Measurements from ENCODE around the gene CLRN3. TPM values are rescaled to one million over a fixed set of nuclear protein-coding genes. Genes with fewer than 3 reads are reported as not detected.

The CLRN3 gene
- total RNA-seq, 2 experiments from 2014 or later = not detected

DNA sequence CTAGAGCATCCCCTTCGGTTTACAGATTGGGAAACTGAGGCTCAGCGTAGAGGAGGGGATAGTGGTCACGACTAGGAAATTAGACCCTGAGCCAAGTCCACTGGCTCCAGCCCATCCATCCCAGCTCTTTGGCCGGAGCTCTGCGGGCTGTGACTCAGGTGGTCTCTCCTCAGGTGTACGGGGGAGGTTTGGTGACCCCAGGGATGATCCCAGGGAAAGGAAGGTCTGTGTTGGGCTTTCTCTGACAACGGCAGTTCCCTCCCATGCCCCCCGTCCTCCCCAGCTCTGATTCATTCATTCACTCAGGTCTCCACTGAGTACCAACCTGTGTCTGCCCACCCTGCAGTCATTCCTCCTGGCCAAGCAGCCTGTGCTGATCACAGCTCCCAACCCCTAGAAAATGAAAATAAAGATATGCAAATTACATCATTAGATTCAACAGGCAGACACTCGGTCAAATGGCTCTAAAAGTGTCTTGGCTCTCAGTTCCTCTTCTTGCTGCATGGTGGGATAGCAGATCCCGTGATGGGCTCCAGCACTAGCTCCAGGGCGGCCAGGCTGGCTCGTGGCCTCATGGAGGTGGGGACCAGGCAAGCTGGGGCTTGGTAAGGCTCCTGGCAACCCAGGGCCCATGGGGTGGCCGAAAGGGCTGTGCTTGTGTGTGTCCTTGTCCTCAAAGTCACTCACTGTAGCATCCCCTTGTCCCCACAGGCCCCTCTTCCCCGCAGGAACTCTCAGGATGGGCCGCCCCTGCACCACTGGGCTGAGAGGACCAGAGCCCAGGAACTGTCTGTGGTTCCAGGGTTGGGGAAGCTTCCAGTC is 37.8 kb downstream of the CLRN3 start:
- ChIA-PET POLR2A (no interaction called here), CTCF (interaction anchor here (1.0 to 2.5 kb wide), 4 partner anchors 15 to 139 kb away, joined by 3 to 10 read pairs (median 3); no protein-coding TSS in a partner anchor)

DNA sequence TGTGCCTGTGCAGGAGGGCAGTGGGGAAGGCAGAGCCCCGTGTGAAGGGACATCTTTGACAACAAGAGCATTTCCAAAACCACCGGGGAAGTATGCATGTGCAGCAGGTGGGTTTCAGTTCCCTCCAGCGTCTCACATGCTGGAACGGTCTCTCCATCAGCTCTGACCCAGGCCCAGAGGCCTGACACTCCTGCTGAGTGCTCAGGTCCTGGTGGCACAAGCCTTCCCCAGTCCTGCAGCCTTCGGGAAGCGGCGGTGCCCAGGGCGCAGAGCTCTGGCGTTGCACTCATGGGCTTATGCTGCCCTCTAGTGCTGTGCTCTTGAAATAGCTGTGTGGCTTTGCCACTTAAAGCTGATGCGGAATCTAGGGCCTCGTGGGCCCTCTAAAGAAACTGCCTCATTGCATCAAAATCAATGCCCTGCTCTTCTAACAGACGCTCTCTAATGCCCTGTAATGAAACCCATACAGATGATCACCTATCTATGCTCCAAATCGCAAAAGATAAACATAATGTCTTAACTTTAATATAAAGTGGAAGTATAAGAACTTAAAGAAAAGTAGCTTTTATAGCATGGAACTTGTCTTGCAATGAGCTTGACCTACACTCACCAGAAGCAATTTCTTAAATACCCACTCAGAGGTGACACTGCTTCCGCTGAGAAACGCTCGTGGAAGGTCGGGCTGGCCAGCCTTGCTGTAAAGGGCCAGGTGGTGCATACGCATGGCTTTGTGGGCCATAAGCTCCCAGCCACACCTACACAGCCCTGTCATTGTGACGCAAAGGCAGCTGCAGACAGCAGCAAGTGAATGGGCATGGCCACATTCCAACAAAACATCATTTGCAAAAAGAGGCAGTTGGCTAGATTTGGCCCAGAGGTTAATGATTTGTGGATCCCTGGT is 38.6 kb downstream of the CLRN3 start:
- ChIA-PET CTCF (interaction anchor here (1.0 to 2.5 kb wide), 4 partner anchors 14 to 138 kb away, joined by 3 to 10 read pairs (median 3); no protein-coding TSS in a partner anchor), POLR2A (no interaction called here)

DNA sequence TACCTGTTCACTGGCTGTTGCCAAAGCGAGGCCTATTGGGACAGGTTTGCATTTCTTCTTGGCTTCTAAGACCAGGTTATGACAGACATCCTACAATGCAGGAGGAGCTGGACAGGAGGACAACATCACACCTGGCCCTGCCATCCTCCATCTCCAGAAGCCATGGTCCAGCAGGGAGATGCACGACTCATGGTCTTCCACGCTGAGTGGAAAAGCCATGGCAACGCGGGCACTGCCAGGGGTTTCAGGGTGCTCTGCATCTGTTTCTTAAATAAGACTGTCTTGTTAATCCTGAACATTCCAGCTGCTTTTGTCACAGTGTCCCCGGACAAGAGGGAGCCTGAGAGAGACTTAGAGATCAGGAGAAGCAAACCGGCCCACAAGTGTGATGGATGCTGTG is 40.3 kb downstream of the CLRN3 start:
- ChIA-PET POLR2A (no interaction called here), CTCF (no interaction called here)

DNA sequence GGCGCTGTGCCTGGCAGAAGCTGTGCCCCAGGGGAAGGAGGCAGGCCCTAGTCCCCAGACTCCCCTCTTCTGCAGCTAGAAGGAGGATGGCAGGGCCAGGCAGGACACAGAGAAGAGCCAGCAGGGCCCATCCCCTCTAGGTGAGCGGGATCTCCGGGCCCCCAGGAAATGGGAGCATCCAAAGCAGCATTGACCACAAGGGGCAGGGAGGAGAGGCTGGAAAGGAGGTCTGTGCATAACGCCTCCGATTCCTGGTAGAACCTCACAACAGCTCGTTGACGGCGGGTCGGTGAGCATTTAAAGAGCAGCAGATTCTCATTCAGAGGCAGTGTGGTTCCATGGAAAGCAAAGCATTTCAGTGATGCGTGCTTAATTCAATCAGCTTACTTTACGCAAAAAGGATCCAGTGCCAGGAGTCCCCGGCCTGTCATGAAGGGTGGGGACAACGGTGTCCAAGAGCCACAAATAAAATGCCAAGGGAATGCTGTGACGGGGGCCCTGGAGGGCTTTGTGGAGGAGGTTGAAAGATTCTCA is 41.0 kb downstream of the CLRN3 start:
- ChIA-PET CTCF (no interaction called here), POLR2A (no interaction called here)

DNA sequence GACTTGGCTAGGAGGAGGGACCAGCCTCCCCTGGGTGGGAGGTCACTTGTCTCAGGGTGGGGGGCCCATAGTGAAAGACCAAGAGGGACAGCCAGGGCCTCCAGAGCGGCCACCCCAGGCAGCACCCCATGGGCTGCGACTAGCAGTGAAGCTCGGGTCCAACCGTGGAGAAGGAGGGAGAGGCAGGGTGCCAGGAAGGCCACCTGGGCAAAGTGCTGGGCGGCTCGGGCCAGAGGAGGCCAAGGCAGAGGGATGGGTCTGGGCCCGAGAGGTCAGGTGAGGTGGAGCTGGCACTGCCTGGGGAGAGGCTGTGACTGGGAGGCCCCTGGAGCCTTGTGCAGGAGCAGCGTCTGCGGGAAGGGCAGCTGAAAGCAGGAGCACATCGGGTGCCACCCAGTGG is 41.8 kb downstream of the CLRN3 start:
- POLR2A ChIA-PET = no interaction called here
- CTCF ChIA-PET = no interaction called here

DNA sequence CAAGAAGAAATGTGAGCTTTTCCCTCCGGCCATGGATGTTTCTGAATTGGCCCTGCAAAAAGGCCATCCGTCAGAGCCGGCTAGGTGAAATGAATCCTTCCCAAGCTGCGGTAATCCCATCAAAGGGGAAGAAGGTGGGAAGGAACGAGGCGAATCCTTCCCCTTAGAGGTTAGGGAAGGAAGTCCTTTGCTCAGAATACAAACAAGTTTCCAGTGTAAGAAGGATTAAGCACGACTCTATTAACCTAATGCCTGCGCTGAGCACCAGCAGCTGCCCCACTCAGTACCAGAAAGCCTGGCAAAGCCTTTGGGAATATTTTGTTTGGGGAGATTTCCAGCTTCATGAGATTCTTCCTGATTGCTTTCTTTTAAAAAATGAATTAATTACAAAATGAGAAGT is 42.8 kb downstream of the CLRN3 start:
- ChIA-PET POLR2A (interaction anchor here (0.7 kb wide), 1 partner anchor 27 kb away, joined by 5 read pairs; no protein-coding TSS in a partner anchor), CTCF (no interaction called here)

DNA sequence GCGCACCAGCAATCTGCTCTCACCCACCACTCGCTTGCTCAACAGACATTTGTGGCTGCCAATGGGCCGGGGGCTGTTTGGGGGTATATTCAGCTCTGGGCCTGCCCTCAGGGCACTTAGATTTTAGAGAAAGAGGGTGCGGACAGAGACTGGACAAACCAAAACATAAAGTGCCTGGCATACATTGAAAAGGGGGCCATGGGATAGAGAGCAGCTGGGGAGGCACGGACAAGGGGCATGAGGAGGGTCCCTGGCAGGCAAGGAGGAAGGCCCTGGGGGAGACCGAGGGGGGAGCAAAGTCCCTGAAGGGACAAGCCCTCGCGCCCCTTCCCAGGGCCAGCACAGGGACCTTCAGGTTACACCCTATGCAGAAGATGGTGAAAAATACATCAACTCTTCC is 43.5 kb downstream of the CLRN3 start:
- ChIA-PET POLR2A (no interaction called here), CTCF (no interaction called here)

DNA sequence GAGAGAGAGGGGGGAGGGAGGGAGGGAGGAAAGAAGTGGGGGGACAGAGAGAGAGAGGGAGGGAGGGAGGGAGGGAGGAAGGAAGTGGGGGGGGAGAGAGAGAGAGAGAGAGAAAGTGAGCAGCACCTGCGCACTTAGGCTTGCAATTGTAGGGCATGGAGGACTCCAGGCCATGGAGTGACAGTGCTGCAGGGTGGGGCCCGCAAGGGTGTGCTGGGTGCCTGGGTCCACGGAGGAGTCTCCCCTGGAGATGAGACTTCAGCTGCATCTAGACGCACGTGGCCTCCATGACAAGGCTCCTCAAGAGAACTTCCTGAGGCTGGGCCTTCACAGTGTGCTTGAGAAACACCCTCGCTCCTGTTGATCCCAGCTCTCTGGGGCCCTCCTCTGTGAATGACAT is 44.5 kb downstream of the CLRN3 start:
- POLR2A ChIA-PET = no interaction called here
- CTCF ChIA-PET = no interaction called here

DNA sequence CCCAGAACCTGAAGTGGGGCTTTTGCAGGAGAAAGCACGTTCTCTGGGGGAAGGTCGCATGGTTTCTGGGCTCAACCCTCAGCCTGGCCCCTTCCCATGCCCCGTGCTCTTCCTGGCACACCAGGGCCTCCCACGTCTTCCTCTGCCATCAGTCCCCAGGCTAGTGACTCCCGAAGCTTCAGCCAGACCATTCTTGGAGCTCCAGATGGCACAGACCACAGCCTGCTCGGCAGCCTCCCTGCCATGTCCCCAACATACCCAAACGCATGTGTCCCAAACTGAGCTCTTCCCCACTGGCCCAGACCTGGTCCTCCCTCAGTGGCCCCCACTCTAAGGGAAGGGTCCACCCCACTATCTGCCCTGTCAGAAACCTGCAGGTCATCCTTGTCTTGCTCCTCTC is 47.0 kb downstream of the CLRN3 start:
- POLR2A ChIA-PET = no interaction called here
- CTCF ChIA-PET = no interaction called here

DNA sequence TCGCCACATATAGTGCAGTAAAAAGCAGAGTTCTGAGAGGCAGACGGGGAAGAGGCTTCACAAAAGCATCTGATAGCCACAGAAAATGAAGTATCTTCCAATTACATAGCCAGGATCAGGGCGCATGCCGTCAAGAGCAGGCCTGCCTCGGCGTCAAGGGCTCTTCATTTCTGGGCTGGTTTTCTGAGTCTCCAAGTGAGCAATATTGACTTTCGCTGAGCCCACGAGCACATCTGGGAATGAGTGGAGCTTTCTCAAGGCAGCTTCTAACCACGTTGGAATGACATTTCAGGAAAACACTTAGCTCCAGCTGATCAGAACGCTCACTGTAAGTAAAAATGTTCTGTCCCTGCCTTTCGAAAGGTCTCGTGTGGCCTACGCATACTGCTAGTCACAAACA is 51.9 kb downstream of the CLRN3 start:
- CTCF ChIA-PET = interaction anchor here (1.5 kb wide), 1 partner anchor 11 kb away, joined by 4 read pairs; no protein-coding TSS in a partner anchor
- POLR2A ChIA-PET = no interaction called here

DNA sequence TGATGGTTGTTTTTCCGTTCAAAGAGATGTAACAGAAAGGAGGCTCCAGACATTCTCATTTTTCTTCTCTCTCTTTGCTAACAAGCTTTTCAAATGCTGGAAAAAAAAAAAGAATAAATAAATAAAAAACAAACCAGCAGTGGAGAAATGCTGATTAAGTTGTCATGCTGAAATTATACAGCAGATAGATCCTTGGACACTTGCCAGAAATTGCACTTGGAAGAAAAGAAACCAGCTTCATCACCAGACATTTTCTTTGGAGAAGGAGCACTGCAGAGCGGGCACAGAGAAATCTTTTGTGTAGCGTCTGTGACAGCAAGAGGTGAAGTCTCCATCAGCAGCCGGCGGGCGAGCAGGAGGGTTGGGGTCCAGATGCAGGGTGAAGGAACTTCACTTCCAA is 55.8 kb downstream of the CLRN3 start:
- ChIA-PET CTCF (no interaction called here), POLR2A (no interaction called here)

DNA sequence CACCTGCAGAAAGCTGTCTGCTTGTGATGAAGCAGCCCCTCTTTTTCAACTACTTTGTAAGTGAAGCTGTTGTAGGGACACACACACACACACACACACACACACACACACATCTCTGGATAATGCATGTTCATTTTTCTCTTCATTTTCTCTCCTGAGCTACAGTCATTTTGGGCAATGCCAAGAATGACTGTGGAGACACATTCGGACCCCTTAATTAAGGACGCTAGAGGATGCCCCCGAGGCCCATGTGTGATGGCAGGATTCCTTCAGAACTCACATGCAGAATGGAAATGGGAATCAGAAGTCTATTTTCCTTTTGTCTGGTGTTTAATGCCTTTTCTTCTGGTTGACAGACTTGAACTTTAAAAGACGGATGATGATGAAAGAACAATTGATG is 56.6 kb downstream of the CLRN3 start:
- CTCF ChIA-PET = no interaction called here
- POLR2A ChIA-PET = no interaction called here

DNA sequence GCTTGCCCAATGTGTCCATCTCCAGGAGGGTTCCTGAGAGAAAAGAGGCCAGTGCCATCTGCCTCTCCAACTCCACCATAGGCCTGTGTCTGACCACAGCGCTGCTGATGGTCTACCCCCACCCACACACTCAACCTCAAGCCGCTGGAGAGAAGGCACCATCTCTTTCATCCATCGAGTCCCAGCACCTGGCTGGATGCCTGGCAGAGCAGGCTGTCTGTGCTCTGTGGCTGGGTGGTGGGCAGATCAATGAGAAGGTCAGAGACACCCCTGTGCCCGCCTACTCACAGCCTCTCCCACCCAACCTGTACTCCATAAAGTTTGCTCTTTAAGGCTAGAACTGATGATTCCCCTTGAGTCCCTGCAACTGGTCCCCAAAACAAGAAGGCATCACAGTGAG is 58.0 kb downstream of the CLRN3 start:
- POLR2A ChIA-PET = no interaction called here
- CTCF ChIA-PET = interaction anchor here (1.3 kb wide), 1 partner anchor 19 kb away, joined by 3 read pairs; no protein-coding TSS in a partner anchor

DNA sequence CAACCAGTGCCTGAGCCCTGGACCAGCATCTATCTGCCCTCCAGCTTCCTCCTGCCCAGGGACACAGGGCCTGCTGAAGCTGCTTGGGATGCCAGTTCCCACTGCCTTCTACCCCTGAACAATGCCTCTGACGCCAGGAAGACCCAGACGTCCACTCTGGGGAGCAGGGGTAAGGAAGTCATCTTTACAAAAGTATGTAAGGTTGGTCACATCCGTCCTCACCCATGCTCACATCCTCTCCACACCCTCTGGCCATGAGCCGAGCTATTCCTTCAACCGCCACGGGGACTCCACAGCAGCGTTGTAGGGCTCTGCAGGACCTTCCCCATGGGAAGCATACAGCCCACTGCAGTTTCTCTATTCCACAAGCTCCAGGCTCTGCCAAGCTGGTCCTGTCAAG is 58.5 kb downstream of the CLRN3 start:
- ChIA-PET CTCF (interaction anchor here (1.3 kb wide), 1 partner anchor 20 kb away, joined by 3 read pairs; no protein-coding TSS in a partner anchor), POLR2A (no interaction called here)

DNA sequence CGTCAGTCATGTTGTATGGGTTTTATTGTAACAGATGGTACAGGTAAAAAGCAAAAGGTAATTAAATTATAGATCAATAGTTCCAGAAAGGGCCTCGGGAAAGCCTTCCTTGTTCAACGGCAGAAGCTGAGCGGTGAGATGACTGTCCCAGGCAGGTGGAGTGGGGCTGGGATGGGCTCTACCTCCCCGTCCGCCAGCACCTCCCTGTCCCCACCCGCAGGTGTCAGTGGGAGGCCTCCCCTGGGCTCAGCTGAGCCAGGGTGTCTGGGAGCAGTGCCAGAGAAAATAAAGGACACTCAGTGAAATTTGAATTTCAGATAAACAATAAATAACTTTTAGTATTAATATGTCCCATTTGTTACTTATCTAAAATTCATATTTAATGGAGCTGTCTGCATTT is 58.9 kb downstream of the CLRN3 start:
- ChIA-PET POLR2A (no interaction called here), CTCF (interaction anchor here (1.3 kb wide), 1 partner anchor 20 kb away, joined by 3 read pairs; no protein-coding TSS in a partner anchor)

DNA sequence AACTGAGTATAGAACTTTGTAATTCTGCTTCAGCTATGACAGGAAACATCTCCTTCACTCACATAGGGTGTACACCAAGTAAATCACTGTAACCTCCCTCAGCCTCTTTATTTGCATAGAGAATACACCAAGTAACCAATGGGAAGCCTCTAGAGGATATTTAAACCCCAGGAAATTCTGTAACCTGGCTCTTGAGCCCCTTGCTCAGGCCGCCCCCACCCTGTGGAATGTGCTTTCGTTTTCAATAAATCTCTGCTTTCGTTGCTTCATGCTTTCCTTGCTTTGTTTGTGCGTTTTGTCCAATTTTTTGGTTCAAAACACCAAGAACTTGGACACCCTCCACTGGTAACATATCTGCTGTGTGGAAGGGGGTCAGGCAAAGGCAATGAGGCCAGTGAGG is 60.2 kb downstream of the CLRN3 start:
- ChIA-PET POLR2A (no interaction called here), CTCF (no interaction called here)

DNA sequence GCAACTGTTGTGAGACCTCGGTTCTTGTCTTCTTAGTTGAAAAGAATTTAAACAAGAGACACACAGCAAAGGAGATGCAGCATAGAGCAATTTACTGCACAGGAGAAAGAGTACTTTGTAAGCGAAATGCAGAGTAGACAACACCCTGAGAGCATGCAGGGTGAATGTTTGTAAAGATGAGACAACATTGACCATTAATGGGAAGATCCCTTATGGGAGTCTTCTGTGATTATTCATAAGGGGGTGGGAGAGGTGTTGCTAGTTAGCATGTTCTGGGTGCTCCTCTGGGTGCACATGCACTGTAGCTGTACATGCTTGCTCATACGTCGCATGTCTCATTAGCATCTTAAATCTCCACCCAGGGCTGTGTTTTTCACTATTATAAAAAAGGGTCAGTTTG is 62.3 kb downstream of the CLRN3 start:
- POLR2A ChIA-PET = no interaction called here
- CTCF ChIA-PET = interaction anchor here (1.2 kb wide), 1 partner anchor 11 kb away, joined by 4 read pairs; no protein-coding TSS in a partner anchor

Measured in activated CD8-positive, alpha-beta memory T cell treated with anti-CD3 and anti-CD28 coated beads for 36 hours (primary cell).